C4-2B (cell line): ENCODE results near the gene CLIP1.

Source experiments
- CTCF ChIP-seq: fragments of 450-650 bp; conservative IDR thresholded peaks from 2 replicates; pipeline ENCODE4 v1.5.1; 2017; ENCODE audit warnings: mild to moderate bottlenecking
- ZFX ChIP-seq: fragments of 450-650 bp; IDR thresholded peaks from 2 replicates; pipeline ENCODE4 v1.6.1; 2017

DNA sequence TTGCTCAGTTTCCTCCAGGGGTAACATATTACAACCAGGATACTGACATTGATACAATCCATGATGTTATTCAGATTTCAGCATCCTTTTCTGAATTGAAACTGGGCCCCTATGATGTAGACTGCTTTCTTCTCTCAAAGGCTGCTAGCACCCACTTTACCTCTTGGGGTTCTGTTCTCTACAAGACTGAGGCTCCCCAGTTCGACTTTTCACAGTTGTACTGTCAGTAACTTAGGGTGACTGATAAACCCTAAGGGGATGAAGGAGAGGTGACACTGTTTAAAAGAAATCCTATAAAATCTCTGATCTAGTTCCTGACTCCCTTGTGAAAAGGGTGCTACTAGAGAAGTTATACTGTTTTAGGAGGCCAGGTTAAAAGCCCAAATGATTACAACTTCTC is 157.0 kb downstream of the CLIP1 start:
- no peak for TF ChIP-seq CTCF
- TF ChIP-seq ZFX, result no peak
